ENCODE measurements around the gene PRSS38.

Gene PRSS38

DNA sequence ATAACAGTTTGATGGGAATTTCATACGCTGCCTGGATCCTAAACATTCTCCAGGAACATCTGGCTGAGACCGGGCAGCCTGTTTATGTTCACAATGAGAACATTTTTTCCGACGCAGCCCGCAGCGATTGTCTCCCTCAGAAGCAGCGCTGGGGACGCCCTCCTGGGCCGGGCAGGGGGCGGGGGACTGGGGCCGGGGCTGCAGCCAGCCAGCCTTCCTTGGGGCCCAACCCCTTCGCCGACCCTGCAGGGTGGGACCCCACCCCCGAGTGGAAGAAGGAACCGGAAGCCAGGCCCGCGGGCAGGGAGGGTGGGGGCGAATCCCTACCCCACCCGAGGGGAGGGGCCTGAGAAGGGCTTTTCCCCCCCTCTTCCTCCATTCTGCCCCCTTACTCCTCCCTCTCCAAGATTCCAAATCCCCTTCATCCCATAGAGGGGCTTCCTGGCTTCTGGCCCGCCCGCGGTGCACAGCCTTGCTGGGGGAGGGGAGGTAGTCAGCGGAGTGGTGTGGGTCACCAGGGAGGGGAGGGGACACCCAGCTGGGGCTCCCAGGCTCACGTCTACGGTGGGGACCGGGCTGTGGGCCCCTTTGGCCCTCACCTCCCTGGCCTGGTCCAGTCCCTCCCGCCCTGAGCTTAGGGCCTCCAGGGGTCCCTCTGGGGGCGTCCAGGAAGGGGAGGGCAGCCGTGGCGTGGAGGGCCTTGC is 71.7 kb downstream of the PRSS38 start:
- DNase-seq: no peak

DNA sequence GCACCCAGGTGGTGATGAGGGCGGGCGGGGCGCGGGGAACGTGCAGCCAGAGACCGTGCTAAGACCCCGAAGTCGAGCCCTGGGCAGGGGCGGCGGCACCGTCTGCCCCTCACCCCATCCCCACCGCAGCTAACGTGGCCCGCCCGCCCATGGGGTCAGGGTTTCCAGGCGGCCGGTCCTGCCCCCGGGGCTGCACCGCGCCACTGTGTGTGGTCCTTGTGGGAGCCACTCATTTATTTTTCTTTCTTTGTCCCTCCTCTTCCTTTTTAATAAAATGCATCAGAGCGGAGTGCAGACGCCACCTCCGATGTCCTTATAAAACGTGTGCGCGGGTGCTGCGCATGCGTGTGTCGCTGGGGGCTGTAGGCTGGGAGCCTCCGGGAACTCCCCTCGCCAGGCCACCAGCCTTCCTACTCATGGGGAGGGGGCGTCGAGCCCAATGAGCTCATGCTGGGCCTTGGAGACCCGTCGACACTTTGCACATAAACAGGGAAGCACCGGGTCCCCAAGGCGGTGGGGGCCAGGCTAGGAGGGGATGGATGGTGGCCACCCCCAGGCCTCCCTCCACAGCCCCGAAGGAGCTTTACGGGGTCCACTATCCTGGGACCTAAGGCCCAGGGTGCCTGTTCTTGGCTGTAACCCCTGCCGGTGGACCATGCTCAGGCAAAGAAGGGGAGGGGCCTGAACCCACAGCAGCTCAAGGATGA is 72.4 kb downstream of the PRSS38 start:
- peak; percentile 14 for DNase-seq

DNA sequence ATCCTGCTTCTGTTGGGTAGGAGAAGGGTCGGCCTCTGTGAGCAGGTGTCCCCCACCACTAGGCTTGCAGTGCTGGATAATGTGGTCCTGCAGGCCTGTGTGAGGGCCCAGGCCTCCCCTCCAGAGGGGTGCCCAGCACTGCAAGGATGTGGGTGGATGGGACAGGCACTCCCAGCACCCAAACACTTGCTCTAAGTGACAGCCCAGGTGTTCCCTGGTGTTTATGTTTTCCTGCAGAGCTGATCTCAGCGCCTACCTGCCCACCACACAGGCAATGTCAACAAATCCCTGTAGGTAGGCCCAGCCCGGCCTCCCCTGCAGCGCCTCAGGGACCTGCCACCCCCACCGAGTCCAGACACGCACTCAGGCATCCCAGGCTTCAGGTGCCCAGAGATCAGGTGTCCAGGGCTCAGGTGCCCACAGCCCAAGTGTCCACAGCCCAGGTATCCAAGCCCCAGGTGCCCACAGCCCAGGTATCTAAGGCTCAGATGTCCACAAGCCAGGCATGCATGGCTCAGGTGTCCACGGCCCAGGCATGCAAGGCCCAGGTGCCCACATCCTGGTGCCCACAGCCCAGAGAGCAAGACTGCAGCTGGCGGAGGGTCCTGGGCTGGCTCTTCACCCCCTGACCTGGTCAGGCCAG is 73.0 kb downstream of the PRSS38 start:
- DNase-seq: no peak

DNA sequence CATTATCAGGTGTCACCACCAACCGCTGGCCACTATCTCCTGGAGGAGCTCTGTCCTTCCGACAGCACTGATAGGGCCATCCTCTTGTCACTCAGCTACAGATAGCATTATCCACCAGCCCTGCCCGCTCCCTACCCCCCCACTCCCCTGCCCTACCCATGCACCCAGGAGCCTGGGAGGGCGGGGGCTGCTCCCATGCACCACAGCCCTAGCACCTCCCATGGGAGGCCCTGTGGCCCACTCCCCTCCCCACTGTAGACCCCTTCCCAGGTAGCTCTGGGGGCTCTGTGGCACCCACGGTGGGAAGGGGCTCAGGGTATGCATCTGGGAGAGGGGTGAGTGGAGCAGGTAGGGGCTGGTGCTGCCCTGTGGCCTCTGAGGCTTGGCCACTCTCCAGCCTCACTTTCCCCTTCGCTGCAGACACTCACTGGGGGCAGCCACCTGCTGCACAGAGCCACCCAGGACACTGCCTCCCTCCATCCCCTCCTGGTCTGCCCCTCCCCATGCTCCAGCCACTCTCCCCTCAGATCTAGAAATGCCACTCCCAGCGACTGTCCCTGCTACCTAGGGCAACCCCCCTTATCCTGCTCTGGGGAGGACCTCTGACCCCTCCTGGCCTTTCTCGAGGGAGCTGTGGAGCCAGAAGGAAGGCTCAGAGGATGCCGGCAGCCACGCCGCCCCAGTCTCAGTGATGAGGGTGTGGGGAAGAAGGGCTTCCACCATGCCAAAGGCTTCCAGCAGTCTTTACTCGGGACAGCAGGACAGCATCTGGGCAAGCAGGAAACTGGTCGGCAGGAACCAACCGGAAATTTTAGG is 73.8 kb downstream of the PRSS38 start:
- DNase-seq: peak; percentile 77

DNA sequence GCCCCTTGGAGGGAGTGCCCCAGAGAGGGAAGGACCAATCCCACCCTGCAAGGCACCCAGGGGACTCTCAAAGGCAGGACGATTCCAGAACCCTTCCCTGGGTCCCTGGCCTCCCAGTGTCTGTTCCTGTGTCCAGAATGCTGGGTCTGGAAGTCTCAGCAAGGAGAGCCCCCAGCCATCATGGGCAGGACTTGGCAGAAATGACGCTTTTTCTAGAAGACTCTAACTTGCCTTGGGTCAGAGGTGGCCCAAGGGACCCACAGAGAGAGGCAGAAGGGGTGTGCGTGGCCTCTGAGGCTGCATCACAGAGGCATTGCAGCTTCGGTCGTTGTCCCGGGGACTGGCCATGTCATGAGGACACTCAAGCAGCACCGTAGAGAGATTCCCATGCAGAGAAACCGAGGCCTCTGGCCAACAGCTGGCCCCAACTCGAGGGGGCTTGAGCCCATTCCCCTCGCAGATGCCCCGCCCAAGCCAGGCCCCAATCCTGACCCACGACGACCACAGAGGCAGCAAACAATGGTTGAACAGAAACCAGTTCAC is 74.5 kb downstream of the PRSS38 start:
- no peak for DNase-seq

DNA sequence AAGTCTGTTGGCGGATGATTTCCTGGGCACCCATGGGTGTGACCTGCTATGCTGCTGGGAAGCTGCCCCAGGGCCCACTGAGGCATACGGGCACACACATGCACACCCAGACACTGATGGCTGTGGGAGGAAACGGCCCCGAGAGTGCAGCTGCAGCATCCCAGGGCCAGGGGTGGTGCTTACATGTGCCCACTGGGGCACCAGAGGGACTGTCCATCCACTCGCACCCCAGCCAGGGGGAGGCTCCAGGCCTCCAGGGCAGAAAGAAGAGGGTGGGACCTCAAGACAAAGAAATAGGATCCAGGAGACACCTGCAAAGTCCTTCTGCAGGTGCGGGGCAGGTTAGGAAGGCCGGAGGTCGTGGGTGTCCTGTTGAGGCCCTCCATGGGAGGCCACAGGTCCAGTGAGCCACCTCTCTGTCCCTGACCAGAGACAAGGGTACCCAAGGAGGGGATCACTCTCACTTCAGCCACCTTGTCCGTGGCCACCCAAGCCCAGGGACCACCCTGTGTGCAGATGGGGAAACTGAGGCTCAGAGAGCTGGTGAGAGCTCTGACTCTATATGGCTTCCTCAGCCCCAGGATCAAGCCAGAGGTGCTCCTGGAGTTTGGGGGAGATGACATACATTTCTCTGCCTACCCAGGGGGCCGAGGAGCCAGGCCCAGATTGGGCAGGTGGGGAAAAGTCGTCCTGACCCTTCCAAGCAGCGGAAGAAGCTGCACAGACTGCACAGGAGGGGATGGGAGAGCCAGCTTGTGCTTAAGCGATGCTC is 75.2 kb downstream of the PRSS38 start:
- DNase-seq: no peak

DNA sequence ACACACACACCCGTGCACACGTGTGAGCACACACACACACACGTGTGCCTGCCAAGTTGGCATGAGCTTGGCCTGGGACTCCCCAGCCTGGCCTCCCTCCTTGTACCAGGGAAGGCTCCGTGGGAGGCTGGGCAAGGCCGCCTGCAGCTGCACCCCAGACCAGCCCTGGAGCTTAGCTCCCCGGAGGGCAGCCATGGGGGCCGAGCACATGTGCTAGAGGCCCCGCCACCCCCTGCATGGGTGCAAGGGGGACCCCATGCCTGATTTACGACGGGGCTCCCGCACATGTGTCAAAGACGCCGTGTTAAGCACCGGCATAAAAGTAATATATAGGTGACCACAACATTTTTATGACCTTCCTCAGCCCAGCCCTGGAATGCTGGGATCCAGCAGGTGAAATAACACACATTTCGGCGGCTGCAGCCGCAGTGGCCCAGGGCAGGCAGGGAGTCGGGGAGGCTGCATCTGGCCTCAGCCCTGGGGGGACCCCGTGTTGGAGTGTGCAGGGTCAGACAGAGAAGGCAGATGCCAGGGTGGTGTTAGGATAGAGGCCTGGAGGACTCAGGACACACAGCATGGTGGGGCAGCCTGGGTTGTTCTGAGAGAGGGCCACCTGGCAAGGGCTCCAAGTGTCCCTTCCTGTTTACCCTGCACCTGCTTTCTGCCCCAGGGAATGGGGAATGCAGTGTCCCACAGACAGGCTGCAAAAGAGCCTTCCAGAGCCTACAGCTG is 75.9 kb downstream of the PRSS38 start:
- DNase-seq: no peak

DNA sequence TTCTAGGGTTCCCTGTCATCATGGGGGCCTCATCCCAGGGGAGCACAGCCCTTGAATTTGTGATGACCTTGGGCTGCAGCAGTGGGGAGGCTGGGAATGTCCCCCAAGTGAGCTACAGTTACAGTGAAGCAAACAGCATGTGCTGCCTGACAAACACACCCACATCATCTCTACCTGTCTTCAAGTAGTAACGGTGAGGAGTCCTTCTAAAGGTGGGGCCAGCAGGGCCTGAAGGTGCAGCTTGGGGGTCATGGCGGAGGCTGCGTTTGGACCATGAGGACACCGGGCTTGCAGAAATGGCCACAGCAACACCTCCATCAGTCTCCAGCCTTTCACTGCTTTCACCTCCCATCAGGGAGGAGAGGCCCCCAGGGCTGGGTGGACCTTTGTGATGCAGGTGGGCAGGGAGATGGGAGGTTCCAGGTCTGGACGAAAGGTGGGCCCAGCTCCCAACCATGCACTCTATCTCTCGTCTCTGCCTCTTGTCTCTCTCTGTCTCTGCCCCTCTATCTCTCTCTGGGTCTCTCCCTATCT is 76.5 kb downstream of the PRSS38 start:
- no peak for DNase-seq

DNA sequence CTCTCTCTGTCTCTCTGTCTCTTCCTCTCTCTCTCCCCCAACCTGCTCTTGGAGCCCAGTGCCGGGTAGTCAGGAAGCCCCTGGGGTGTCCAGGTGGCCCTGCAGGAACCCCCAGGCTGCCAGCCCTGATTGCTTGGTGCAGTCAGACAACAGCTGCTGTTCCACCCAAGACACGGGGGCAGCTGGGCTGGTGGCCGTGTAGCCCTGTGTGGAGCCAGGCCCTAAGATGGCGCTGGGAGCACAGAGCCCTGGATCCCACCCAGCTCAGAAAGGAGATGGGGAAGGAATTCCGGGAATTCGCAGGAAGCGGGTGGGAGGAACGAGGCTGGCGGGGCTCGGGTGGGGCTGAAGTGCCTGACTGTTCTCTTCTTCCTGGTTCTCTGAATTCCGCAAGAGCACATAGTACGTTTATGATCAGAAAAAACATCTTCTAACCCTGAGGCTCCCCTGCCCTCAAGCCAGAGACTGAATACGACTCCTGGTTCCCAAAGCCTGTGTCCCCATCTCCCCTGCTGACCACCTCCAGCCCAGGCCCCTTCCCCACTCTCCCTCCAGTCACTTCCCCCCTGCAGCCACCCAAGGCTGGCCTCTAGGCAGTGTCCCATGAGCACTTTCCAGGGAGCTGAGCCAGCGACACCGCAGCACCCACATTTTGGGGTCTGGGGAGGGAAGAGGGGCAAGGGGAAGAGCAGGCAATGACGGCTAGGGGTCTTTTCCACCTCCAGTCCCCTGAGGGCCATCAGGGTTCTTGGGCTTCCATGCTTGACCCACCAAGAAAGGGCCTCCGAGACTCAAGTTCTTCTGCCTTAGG is 77.2 kb downstream of the PRSS38 start:
- no peak for DNase-seq

DNA sequence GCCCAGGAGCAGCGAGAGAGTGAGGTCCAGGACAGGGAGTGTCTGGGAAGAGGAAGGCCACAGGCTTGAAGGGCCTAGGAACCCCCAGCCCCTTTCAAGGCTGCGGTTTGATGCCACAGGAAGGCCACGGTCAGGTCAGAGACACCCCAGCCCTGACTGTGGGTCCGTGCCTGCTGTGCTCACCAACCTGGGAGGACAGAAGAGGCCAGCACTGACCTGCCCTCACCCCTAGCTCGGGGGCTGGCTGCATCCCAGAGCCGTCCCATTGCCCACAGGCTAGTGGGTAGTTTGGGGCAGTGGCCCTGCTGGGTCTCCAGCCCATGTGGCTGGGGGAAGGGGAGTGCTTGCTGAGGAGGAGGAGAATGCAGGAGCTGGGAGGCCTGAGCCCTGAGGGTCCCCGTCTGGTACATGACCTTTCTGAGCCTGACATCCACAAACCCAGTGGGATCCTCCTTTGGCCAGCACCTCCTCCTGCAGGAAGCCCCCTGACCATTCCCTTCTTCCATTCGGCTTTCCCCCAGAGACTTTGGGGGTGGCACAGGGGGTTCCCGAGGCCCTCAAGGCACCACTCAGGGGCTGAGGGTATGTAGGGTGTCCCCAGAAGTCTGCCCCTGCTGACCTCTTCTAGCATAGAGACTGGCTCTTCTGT is 77.9 kb downstream of the PRSS38 start:
- DNase-seq: no peak

DNA sequence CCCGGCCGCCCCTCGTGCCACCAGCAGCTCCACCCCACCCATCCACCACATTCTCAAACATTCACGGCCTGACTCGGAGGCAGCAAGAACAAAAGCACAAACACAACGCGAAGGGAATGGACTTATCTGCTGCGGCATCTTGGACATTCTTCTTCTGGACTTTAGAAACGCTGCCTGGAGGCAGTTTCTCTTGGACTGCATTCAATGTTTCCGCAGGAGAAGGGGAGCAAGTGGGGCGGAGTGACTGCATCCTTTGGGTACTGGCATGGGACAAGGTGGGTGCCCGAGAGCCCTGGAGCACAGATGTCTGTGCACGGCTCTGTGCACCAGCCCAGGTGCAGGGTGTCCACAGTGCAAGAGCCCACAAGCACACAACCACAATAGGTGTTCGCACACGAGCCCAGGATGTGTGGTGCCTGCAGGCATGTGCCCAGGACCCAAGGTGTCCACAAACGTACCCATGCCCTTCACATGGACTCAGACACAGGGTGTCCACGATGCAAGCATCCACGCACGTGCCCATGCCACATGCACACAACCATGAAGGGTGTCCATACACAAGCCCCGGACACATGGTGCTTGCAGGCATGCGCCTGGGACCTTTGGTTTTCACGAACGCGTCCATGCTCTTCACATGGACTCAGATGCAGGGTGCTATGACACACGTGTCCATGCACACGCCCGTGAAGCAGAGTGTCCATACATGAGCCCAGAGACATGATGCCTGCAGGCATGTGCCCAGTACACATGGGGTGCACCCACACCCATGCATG is 78.7 kb downstream of the PRSS38 start:
- no peak for DNase-seq

DNA sequence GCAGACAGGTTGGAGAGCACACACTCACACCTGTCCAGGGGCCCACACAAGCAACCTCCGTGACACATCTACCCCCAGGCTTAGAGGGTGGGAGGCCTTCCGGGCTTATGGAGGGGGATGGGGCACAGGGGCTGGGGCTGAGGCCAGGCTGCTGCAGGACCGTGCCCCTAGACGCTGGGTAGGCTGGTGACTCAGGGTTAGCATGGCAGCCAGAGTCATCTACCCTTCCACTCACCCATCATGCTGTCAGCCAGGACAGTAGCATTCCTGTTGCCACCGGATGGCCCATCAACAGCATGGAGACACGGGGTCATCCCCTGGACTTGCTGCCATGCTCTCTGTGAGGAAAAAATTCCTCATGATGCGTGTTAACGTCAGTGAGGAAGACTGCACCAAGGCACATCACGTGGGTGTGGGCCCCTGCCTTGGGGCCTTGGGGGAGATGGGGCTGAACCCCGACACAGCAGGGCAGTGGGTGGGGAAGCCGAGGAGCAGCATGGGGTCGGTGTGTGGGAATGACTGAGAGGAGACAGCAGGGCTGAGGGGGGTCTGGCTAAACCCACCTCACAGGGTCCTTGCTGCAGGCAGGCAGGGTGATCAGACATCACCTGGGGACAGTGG is 79.5 kb downstream of the PRSS38 start:
- DNase-seq: no peak

Data from hematopoietic multipotent progenitor cell treated with erythropoietin and hydrocortisone succinate and interleukin-3 and kit ligand, for 8 days (in vitro differentiated cells).